Astrocyte (in vitro differentiated cells and primary cell): ENCODE measurements around the gene PPP2R2B.

Experiments
- EZH2 ChIP-seq: IDR thresholded peaks from 2 replicates; pipeline ENCODE4 v1.6.1; 2012; ENCODE audit warnings: mild to moderate bottlenecking, low read length, inconsistent platforms; ENCODE audit not compliant: insufficient read depth
- TF ChIP-seq, protein P1 (sequence below): IDR thresholded peaks from 2 replicates; pipeline ENCODE4 v1.5.1; 2011; ENCODE audit warnings: low read depth, mild to moderate bottlenecking, inconsistent platforms, low read length, moderate library complexity; ENCODE audit not compliant: insufficient read depth

DNA sequence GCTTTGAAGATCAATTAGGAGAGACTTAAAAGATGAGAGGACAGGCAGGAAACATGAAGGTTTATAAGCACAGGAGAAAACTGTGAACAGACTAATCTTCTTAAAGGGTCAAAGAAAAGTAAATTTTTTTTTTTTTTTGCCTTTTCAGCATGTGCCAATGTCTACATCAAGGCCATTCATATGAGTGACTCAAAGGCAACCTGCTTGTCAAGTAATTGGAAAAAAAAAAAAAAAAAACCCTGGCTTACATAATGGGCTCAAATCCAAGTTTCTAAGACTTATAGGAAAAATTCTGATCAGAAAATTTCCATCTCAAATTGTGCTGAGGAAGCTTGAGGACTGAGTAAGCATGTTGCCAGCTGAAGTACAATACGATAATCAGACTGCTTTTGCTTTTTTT lies 15.9 kb downstream of the PPP2R2B start:
- TF ChIP-seq, protein P1, sequence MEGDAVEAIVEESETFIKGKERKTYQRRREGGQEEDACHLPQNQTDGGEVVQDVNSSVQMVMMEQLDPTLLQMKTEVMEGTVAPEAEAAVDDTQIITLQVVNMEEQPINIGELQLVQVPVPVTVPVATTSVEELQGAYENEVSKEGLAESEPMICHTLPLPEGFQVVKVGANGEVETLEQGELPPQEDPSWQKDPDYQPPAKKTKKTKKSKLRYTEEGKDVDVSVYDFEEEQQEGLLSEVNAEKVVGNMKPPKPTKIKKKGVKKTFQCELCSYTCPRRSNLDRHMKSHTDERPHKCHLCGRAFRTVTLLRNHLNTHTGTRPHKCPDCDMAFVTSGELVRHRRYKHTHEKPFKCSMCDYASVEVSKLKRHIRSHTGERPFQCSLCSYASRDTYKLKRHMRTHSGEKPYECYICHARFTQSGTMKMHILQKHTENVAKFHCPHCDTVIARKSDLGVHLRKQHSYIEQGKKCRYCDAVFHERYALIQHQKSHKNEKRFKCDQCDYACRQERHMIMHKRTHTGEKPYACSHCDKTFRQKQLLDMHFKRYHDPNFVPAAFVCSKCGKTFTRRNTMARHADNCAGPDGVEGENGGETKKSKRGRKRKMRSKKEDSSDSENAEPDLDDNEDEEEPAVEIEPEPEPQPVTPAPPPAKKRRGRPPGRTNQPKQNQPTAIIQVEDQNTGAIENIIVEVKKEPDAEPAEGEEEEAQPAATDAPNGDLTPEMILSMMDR, result no peak
- TF ChIP-seq EZH2, result no peak
